HepG2 (cell line): ENCODE data around the gene NDRG3. TPM values are rescaled to one million over a fixed set of nuclear protein-coding genes. Genes with fewer than 3 reads are reported as not detected.

ENCODE experiments used
- ARID2 ChIP-seq: sonication (generic); formaldehyde crosslinking; IDR thresholded peaks from 2 replicates; pipeline ENCODE4 v1.8.1; 2022; ENCODE audit warnings: mild to moderate bottlenecking, missing genetic modification reagents, borderline replicate concordance
- CHD2 ChIP-seq: IDR thresholded peaks from 2 replicates; pipeline ENCODE4 v1.6.1; 2011; ENCODE audit warnings: low read depth, low read length, improper control_type of control experiment
- EP300 ChIP-seq, 3 experiments: sonication (generic) in 1 of 3; formaldehyde crosslinking in 1 of 3; IDR thresholded peaks; 2 replicates each; pipeline versions ENCODE4 v1.5.1 to v1.6.1; 2011 to 2020; ENCODE audit warnings: low read depth in 2 of 3, low read length in 2 of 3, borderline replicate concordance in 1 of 3, improper control_type of control experiment in 1 of 3, mild to moderate bottlenecking in 1 of 3, missing genetic modification reagents in 1 of 3, moderate library complexity in 1 of 3
- FOXK2 ChIP-seq: fragments of 450-650 bp; IDR thresholded peaks from 2 replicates; pipeline ENCODE4 v1.6.1; 2016
- FOXM1 ChIP-seq: sonication (generic); formaldehyde crosslinking; IDR thresholded peaks from 2 replicates; pipeline ENCODE4 v1.5.0; 2020; ENCODE audit warnings: missing genetic modification reagents
- KLF15 ChIP-seq: sonication (generic); formaldehyde crosslinking; IDR thresholded peaks from 2 replicates; pipeline ENCODE4 v1.8.1; 2023; ENCODE audit warnings: borderline replicate concordance, mild to moderate bottlenecking, inconsistent platforms, missing genetic modification reagents, mixed read lengths
- SIN3A ChIP-seq: IDR thresholded peaks from 2 replicates; pipeline ENCODE4 v1.6.1; 2011; ENCODE audit warnings: low read depth, mild to moderate bottlenecking, control low read depth, low read length, borderline replicate concordance
- SMARCC2 ChIP-seq: fragments of 450-650 bp; IDR thresholded peaks from 2 replicates; pipeline ENCODE4 v1.6.1; 2017; ENCODE audit warnings: antibody characterized with exemption, mild to moderate bottlenecking
- SRSF1 ChIP-seq: fragments of 200-400 bp; formaldehyde crosslinking; optimal IDR thresholded peaks from 2 replicates; pipeline ENCODE3; 2017; ENCODE audit warnings: mild to moderate bottlenecking, low read depth, low read length, moderate library complexity
- TAF15 ChIP-seq: fragments of 200-400 bp; formaldehyde crosslinking; IDR thresholded peaks from one replicate; pipeline ENCODE4 v1.6.1; 2018; ENCODE audit warnings: mild to moderate bottlenecking, low read depth, low read length; ENCODE audit not compliant: poor library complexity, severe bottlenecking
- TCF12 ChIP-seq, 2 experiments: fragments of 450-650 bp in 1 of 2; sonication (generic) in 1 of 2; formaldehyde crosslinking in 1 of 2; IDR thresholded peaks; 2 replicates each; pipeline versions ENCODE4 v1.6.1 to v1.8.0; 2017 to 2022; ENCODE audit warnings: antibody characterized with exemption in 1 of 2, mild to moderate bottlenecking in 1 of 2, missing genetic modification reagents in 1 of 2, moderate library complexity in 1 of 2
- TMF1 ChIP-seq: sonication (generic); formaldehyde crosslinking; IDR thresholded peaks from 2 replicates; pipeline ENCODE4 v1.8.1; 2022; ENCODE audit warnings: low read depth, missing genetic modification reagents
- ZFX ChIP-seq: sonication (generic); formaldehyde crosslinking; IDR thresholded peaks from 2 replicates; pipeline ENCODE4 v1.4.0; 2020; ENCODE audit warnings: mild to moderate bottlenecking, low read depth, missing genetic modification reagents, moderate library complexity
- ZNF431 ChIP-seq: sonication (generic); formaldehyde crosslinking; IDR thresholded peaks from 2 replicates; pipeline ENCODE4 v1.9.0; 2022; ENCODE audit warnings: missing genetic modification reagents, low read depth, mild to moderate bottlenecking, borderline replicate concordance
- ZNF816 ChIP-seq: sonication (generic); formaldehyde crosslinking; IDR thresholded peaks from 2 replicates; pipeline ENCODE4 v1.8.0; 2022; ENCODE audit warnings: missing genetic modification reagents, mild to moderate bottlenecking, borderline replicate concordance
- polyA plus RNA-seq, 8 experiments: library from polyadenylated mRNA; depleted of rRNA in 3 of 8; stranded (reverse) in 7 of 8; unstranded in 1 of 8; fragments of >200 nt; fragmentation: Illumina TruSeq in 4 of 8; extraction: Trizol in 4 of 8; gene quantifications; 2 replicates each; pipeline versions ENCODE4 v1.2.1 to v1.2.3, GENCODE V29; 2011 to 2016; ENCODE audit warnings: low read depth in 4 of 8, missing spikeins in 1 of 8, mixed read lengths in 1 of 8; ENCODE audit not compliant: insufficient read depth in 1 of 8
- total RNA-seq, 5 experiments: library from RNA; depleted of rRNA; stranded (reverse); fragments of >200 nt; fragmentation: Illumina TruSeq; extraction: Trizol; gene quantifications; 2 replicates each; pipeline ENCODE4 v1.2.3, GENCODE V29; 2016; ENCODE audit warnings: low read depth in 1 of 5
- TF ChIP-seq, protein P1 (sequence below): sonication (generic); formaldehyde crosslinking; IDR thresholded peaks from 2 replicates; pipeline ENCODE4 v1.5.0; 2020; ENCODE audit warnings: missing genetic modification reagents
- TF ChIP-seq, protein P2 (sequence below): sonication (generic); formaldehyde crosslinking; IDR thresholded peaks from 2 replicates; pipeline ENCODE4 v1.4.0; 2020; ENCODE audit warnings: missing genetic modification reagents
- TF ChIP-seq, protein P3 (sequence below): sonication (generic); formaldehyde crosslinking; IDR thresholded peaks from 2 replicates; pipeline ENCODE4 v1.4.0; 2020; ENCODE audit warnings: missing genetic modification reagents, low read depth, mild to moderate bottlenecking, borderline replicate concordance

The NDRG3 gene
- total and polyA plus RNA-seq, 2 of the 13 experiments (the other 11 are each of a cell fraction or from before 2014, with no cell fraction given), result 36.0 to 40.5 TPM

DNA sequence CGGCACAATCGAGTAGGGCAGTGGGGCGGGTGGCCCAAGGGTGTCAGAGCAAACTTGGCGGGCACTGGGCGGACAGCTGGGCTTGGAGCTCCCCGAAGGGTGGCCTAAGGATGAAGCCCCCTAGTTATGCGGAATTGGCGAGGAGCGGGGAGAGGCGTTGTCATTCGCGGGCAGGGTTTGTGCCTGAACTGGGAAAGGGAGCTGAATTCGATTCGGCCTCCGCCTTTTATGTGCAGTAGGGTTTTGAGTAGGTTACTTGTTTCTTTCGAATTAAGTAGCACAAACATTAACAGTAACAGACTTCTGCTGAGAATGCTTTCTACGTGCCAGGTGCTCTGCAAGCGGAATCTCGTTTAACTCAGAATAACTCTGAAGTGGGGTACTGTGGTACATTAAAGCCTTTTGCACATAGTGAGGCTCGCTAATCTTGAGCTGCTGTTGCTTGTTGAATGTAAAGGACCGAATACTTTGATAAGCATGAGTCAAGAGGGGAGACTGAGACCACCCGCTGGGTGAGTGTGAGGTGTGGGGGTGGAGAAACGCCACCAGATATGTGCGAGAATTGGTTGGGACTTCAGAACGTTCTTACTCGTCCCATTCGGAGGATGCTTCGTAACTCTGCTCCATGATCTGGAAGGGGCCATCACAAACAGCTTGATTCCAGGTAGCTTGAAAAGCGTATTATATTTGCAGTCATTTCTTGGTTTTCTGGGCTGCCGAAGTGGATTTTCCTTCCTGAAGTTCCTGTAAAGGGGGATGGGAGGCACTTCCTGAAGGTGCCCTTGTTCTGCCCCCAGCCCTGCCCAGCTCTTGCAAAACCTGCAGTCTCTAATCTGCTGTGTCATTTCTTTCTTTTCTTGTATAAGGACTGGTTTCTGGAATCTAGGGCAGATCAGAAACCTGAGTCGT, 139.5 kb downstream of the NDRG3 start (continued):
- no peak for TF ChIP-seq ARID2 (CRISPR knock-in tag)
- TF ChIP-seq FOXM1 (CRISPR knock-in tag), result no peak
- TF ChIP-seq, protein P1, sequence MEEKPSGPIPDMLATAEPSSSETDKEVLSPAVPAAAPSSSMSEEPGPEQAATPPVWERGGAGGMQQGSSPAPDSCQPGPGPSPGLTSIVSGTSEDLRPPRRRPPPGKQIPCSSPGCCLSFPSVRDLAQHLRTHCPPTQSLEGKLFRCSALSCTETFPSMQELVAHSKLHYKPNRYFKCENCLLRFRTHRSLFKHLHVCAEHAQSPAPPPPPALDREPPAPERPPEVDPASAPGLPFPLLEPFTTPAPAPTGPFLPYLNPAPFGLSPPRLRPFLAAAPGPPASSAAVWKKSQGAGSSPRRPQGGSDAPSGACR (CRISPR knock-in tag), result no peak
- peak in 1 of 2 experiments; percentile 75; a peak in 2 of 4 replicates for TF ChIP-seq EP300 (IDR thresholded peaks at IDR 0.05; ENCODE audit: low read depth in 2 of 2, low read length in 2 of 2)
- no peak; the same call in 1 of the 2 replicates for TF ChIP-seq EP300 (CRISPR knock-in tag; IDR thresholded peaks at IDR 0.05; ENCODE audit: borderline replicate concordance)
- TF ChIP-seq, protein P2, sequence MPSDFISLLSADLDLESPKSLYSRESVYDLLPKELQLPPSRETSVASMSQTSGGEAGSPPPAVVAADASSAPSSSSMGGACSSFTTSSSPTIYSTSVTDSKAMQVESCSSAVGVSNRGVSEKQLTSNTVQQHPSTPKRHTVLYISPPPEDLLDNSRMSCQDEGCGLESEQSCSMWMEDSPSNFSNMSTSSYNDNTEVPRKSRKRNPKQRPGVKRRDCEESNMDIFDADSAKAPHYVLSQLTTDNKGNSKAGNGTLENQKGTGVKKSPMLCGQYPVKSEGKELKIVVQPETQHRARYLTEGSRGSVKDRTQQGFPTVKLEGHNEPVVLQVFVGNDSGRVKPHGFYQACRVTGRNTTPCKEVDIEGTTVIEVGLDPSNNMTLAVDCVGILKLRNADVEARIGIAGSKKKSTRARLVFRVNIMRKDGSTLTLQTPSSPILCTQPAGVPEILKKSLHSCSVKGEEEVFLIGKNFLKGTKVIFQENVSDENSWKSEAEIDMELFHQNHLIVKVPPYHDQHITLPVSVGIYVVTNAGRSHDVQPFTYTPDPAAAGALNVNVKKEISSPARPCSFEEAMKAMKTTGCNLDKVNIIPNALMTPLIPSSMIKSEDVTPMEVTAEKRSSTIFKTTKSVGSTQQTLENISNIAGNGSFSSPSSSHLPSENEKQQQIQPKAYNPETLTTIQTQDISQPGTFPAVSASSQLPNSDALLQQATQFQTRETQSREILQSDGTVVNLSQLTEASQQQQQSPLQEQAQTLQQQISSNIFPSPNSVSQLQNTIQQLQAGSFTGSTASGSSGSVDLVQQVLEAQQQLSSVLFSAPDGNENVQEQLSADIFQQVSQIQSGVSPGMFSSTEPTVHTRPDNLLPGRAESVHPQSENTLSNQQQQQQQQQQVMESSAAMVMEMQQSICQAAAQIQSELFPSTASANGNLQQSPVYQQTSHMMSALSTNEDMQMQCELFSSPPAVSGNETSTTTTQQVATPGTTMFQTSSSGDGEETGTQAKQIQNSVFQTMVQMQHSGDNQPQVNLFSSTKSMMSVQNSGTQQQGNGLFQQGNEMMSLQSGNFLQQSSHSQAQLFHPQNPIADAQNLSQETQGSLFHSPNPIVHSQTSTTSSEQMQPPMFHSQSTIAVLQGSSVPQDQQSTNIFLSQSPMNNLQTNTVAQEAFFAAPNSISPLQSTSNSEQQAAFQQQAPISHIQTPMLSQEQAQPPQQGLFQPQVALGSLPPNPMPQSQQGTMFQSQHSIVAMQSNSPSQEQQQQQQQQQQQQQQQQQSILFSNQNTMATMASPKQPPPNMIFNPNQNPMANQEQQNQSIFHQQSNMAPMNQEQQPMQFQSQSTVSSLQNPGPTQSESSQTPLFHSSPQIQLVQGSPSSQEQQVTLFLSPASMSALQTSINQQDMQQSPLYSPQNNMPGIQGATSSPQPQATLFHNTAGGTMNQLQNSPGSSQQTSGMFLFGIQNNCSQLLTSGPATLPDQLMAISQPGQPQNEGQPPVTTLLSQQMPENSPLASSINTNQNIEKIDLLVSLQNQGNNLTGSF (CRISPR knock-in tag), result no peak
- TF ChIP-seq, protein P3, sequence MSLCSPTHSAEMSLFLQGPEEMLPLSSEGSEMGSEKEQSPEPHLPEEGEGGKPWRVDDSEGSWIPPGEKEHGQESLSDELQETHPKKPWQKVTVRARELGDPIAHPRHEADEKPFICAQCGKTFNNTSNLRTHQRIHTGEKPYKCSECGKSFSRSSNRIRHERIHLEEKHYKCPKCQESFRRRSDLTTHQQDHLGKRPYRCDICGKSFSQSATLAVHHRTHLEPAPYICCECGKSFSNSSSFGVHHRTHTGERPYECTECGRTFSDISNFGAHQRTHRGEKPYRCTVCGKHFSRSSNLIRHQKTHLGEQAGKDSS (CRISPR knock-in tag), result no peak
- TF ChIP-seq ZFX, result no peak
- TF ChIP-seq FOXK2, result no peak
- TF ChIP-seq TCF12 (IDR thresholded peaks at IDR 0.05), result no peak
- no peak for TF ChIP-seq TCF12 (CRISPR knock-in tag; IDR thresholded peaks at IDR 0.05)
- peak; percentile 62; the same call in 1 of the 2 replicates for TF ChIP-seq SIN3A
- no peak for TF ChIP-seq SRSF1
- no peak for TF ChIP-seq ZNF816
- peak; percentile 23; the same call in 1 of the 2 replicates for TF ChIP-seq CHD2
- 0 out of 2 replicates have a peak, but pooled peaks have one; percentile 42 for TF ChIP-seq KLF15 (CRISPR knock-in tag)
- no peak for TF ChIP-seq TAF15
- no peak for TF ChIP-seq TMF1
- TF ChIP-seq ZNF431, result no peak
- no peak for TF ChIP-seq SMARCC2
